NCI-H2171 treated with DMSO at 0.1 percent for 48 hours (cell line): ENCODE results near the gene UBE2J2.

Source experiments
- DNase-seq: peaks from one replicate; lab custom pipeline; 2025; lab: John Stamatoyannopoulos, UW

Gene UBE2J2

GRCh38 chr1:1239614-1240347 is 33.9 kb downstream of the UBE2J2 start:
- DNase-seq, result no peak

- DNase-seq, result no peak
These were observed 34.4 kb downstream of the UBE2J2 start for GRCh38 chr1:1239227-1239613.

- no peak for DNase-seq
These were observed 34.9 kb downstream of the UBE2J2 start for GRCh38 chr1:1238702-1239178.

- peak; percentile 29 for DNase-seq
These were observed 35.6 kb downstream of the UBE2J2 start for GRCh38 chr1:1237874-1238701.

- no peak for DNase-seq
These were observed 36.4 kb downstream of the UBE2J2 start for GRCh38 chr1:1236945-1237873.

GRCh38 chr1:1236176-1236763 is 37.4 kb downstream of the UBE2J2 start:
- no peak for DNase-seq

- no peak for DNase-seq
These were observed 38.5 kb downstream of the UBE2J2 start for GRCh38 chr1:1235016-1235744.

GRCh38 chr1:1234180-1234808 is 39.4 kb downstream of the UBE2J2 start:
- DNase-seq, result no peak

- DNase-seq, result no peak
These were observed 40.1 kb downstream of the UBE2J2 start for GRCh38 chr1:1233567-1233892.

GRCh38 chr1:1232796-1233566 is 40.7 kb downstream of the UBE2J2 start:
- DNase-seq, result no peak

- no peak for DNase-seq
These were observed 41.4 kb downstream of the UBE2J2 start, which contains the start of gene B3GALT6 for GRCh38 chr1:1232208-1232795. TSS of gene B3GALT6 (plus strand) at chr1:1232237. CDS start at chr1:1232279, 42 bp downstream.

- DNase-seq, result peak; percentile 92
These were observed 42.0 kb downstream of the UBE2J2 start, which contains the start of gene SDF4 for GRCh38 chr1:1231400-1232207. TSS of gene SDF4 (minus strand) at chr1:1232001. CDS start at chr1:1228772, 3,229 bp downstream.

- DNase-seq, result peak; percentile 35
These were observed 42.8 kb downstream of the UBE2J2 start for GRCh38 chr1:1230656-1231399.

- no peak for DNase-seq
These were observed 43.9 kb downstream of the UBE2J2 start for GRCh38 chr1:1229770-1230169.

- no peak for DNase-seq
These were observed 44.9 kb downstream of the UBE2J2 start for GRCh38 chr1:1228596-1229321.

- no peak for DNase-seq
These were observed 45.5 kb downstream of the UBE2J2 start for GRCh38 chr1:1228187-1228586.

GRCh38 chr1:1227386-1227785 is 46.3 kb downstream of the UBE2J2 start:
- no peak for DNase-seq
